Central memory CD4-positive, alpha-beta T cell (primary cell): ENCODE measurements around the gene MAD1L1.
"Not testable (repeated sequence)": the region's sequence is repeated elsewhere in the genome, so short reads cannot be mapped to it uniquely, and the experiment has no call there.

Source experiments
- DNase-seq: peaks from one replicate; pipeline ENCODE4 v3.0.0; 2022
- total RNA-seq, 3 experiments: gene quantifications; one replicate each; lab custom pipeline; 2026; lab: John Stamatoyannopoulos, UW

The MAD1L1 gene
- total RNA-seq, result 1.6 to 27.8 (median 11.4) reads per million in 3 experiments

- peak; percentile 83 for DNase-seq
Observed at GRCh38 chr7:2232766-2233520, at the start of gene MAD1L1. Gene MAD1L1 (minus strand): TSS chr7:2232945. CDS start chr7:2230133, 2,812 bp downstream.

GRCh38 chr7:2282185-2282751 is 49.5 kb upstream of the MAD1L1 start:
- no peak for DNase-seq

- no peak for DNase-seq
Observed at GRCh38 chr7:2281541-2281940, 48.8 kb upstream of the MAD1L1 start.

- no peak for DNase-seq
Observed at GRCh38 chr7:2280424-2280823, 47.7 kb upstream of the MAD1L1 start.

GRCh38 chr7:2279896-2280295 is 47.2 kb upstream of the MAD1L1 start:
- no peak for DNase-seq

- DNase-seq, result no peak
Observed at GRCh38 chr7:2278026-2278425, 45.3 kb upstream of the MAD1L1 start.

- no peak for DNase-seq
Observed at GRCh38 chr7:2276107-2276506, 43.4 kb upstream of the MAD1L1 start.

- no peak for DNase-seq
Observed at GRCh38 chr7:2275101-2275500, 42.4 kb upstream of the MAD1L1 start.

- DNase-seq, result no peak
Observed at GRCh38 chr7:2274666-2275065, 41.9 kb upstream of the MAD1L1 start.

GRCh38 chr7:2273866-2274265 is 41.1 kb upstream of the MAD1L1 start:
- no peak for DNase-seq

GRCh38 chr7:2272031-2272430 is 39.3 kb upstream of the MAD1L1 start:
- no peak for DNase-seq

- DNase-seq, result no peak
Observed at GRCh38 chr7:2271273-2272026, 38.7 kb upstream of the MAD1L1 start.

- DNase-seq, result no peak
Observed at GRCh38 chr7:2270495-2270894, 37.8 kb upstream of the MAD1L1 start.

GRCh38 chr7:2269991-2270460 is 37.3 kb upstream of the MAD1L1 start:
- no peak for DNase-seq

GRCh38 chr7:2269089-2269990 is 36.6 kb upstream of the MAD1L1 start:
- DNase-seq, result not testable (repeated sequence)

- DNase-seq, result no peak
Observed at GRCh38 chr7:2266911-2267310, 34.2 kb upstream of the MAD1L1 start.

GRCh38 chr7:2264158-2264557 is 31.4 kb upstream of the MAD1L1 start:
- DNase-seq, result no peak

GRCh38 chr7:2263176-2263575 is 30.4 kb upstream of the MAD1L1 start:
- no peak for DNase-seq

GRCh38 chr7:2261611-2262010 is 28.9 kb upstream of the MAD1L1 start:
- DNase-seq, result no peak

- DNase-seq, result no peak
Observed at GRCh38 chr7:2260820-2261219, 28.1 kb upstream of the MAD1L1 start.

GRCh38 chr7:2259480-2259879 is 26.7 kb upstream of the MAD1L1 start:
- DNase-seq, result no peak

- no peak for DNase-seq
Observed at GRCh38 chr7:2258661-2259365, 26.1 kb upstream of the MAD1L1 start.
